ENCODE measurements around the gene MAP4K2. TPM values are rescaled to one million over a fixed set of nuclear protein-coding genes. Genes with fewer than 3 reads are reported as not detected.
A peak's percentile ranks its signal among the peaks of the same experiment; 100 is the strongest.

Gene MAP4K2
- total RNA-seq, 4 donors from 2014 or later = 10.2 to 49.1 (median 24.4) TPM

DNA sequence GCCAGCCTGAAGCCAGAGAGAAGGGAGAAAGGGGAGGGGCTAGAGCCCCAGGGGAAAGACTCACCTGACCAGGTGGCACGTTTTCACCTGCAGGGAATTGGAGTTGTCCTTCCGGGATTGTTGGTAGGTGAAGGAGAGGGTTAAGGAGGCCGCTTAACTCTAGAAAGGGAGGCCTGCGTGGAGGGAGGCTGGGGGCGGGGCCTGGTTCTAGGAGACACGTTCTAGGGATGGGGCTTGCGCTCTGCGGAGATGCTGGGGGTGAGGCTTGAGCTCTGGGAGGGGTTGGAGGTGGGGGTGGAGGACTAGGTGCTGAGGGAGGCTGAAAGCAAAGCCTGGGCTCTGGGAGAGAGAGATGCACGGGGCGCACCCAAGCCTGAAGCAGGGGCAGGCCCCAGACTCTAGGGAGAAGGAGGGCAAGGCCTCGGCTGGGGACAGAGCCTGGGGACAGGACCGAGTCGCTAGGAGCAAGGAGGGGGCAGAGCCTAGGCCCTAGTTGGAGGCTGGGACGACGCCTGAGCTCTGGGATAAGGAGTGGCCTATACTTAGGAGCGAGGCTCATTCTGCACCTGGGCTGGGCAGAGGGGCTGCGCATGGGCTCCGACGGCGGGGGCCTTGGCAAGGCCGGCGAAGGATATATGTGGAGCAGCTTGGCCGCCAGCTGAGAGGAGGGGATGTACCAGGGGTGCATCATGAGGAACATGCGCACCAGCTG lies 61.5 kb downstream of the MAP4K2 start:
- intact Hi-C loops (cut with DNase I; ENCODE audit: low total_unique reads) = no loop called here
- peak overlapping the region in 1 of 2 donors; percentile 87 for H3K27ac ChIP-seq
- H3K4me3 ChIP-seq = no peak overlapping the region
- H3K9me3 ChIP-seq = no peaks in the 10 kb centered on the region
- no peak for DNase-seq
- TF ChIP-seq, protein P1, sequence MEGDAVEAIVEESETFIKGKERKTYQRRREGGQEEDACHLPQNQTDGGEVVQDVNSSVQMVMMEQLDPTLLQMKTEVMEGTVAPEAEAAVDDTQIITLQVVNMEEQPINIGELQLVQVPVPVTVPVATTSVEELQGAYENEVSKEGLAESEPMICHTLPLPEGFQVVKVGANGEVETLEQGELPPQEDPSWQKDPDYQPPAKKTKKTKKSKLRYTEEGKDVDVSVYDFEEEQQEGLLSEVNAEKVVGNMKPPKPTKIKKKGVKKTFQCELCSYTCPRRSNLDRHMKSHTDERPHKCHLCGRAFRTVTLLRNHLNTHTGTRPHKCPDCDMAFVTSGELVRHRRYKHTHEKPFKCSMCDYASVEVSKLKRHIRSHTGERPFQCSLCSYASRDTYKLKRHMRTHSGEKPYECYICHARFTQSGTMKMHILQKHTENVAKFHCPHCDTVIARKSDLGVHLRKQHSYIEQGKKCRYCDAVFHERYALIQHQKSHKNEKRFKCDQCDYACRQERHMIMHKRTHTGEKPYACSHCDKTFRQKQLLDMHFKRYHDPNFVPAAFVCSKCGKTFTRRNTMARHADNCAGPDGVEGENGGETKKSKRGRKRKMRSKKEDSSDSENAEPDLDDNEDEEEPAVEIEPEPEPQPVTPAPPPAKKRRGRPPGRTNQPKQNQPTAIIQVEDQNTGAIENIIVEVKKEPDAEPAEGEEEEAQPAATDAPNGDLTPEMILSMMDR (IDR thresholded peaks at IDR 0.05) = no peak
- TF ChIP-seq POLR2A (IDR thresholded peaks at IDR 0.05) = no peak
- no peaks in the 10 kb centered on the region for H3K27me3 ChIP-seq
- no peaks in the 10 kb centered on the region for H3K36me3 ChIP-seq
- peaks cover 0 to 7% of the 10 kb centered on the region in 2 donors for H3K4me1 ChIP-seq

DNA sequence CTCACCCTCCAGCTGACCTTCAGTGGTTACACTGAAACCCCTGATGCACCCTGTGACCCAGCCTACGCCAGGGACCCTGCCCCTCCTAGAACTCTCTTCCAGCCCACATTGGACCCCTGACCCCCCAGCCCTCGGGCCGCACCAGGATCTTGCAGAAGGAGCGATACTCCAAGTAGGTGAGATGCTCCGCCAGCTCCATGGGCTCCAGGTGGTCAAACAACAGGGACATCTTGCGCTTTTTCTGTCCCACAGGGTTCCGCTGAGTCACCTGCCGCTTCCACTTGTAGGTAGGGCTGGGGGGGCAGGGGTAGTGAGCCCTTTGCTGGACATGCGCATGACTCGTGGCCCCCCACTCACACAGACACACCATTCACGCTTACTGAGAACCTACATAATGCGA lies 63.1 kb downstream of the MAP4K2 start:
- TF ChIP-seq, protein P1 (IDR thresholded peaks at IDR 0.05) = no peak
- TF ChIP-seq POLR2A (IDR thresholded peaks at IDR 0.05) = no peak
- intact Hi-C loops (cut with DNase I; ENCODE audit: low total_unique reads) = no loop called here
- no peak for DNase-seq
- Histone ChIP-seq H3K27me3 (no peaks in the 10 kb centered on the region), H3K36me3 (no peaks in the 10 kb centered on the region), H3K4me1 (peaks cover 0 to 7% of the 10 kb centered on the region in 2 donors), H3K9me3 (no peaks in the 10 kb centered on the region), H3K27ac (no peak overlapping the region), H3K4me3 (no peak overlapping the region)

DNA sequence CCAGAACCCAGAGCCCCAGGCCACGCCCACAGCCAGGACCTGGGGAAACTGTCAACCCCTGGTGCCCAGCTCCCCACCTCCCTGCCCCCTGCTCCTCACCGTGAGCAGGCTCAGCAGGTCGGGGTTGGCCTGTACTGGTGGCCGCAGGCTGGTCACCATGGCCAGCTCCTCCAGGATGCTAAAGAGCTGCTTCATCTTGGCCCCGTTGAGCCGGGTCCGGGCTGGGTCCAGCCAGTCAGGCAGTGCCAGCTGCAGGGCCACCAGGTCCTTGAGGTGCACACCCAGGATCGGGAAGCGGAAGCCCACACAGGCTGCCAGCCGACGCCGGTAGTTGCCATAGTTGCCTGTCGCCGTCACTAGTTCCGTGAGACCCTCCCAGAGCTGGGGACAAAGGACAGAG lies 66.4 kb downstream of the MAP4K2 start:
- H3K4me3 ChIP-seq = no peak overlapping the region
- H3K27me3 ChIP-seq = no peaks in the 10 kb centered on the region
- no peak for TF ChIP-seq POLR2A (IDR thresholded peaks at IDR 0.05)
- TF ChIP-seq, protein P1 (IDR thresholded peaks at IDR 0.05) = no peak
- H3K9me3 ChIP-seq = no peaks in the 10 kb centered on the region
- H3K36me3 ChIP-seq = no peaks in the 10 kb centered on the region
- no peak overlapping the region for H3K27ac ChIP-seq
- DNase-seq = no peak
- H3K4me1 ChIP-seq = no peaks in the 10 kb centered on the region
- intact Hi-C loops (cut with DNase I; ENCODE audit: low total_unique reads) = no loop called here

DNA sequence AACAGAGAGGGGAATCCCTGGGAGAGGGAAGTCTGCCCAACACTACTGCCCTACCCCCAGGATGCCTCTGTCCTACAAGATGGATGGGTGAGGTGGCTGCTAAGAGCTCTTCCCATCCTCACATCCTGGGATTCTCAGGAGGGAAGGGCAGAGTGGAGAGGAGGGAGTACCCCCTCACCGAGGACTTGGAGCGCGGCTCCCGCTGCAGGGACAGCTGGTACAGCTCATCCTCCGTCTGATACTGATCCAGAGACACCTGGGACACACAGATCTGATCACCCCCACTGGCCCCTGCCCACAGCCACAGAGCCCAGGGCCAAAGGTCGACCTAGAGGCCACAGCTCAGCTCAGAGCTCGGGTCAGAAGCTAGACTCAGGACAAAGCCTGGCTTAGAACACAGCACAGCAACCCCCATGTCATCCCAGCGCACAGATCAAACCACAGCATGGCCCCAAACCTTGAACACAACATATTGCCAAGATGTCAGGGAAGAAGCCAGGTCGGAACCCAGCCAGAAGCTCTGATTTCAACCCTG lies 67.2 kb downstream of the MAP4K2 start:
- Histone ChIP-seq H3K27ac (no peak overlapping the region), H3K4me1 (no peaks in the 10 kb centered on the region), H3K9me3 (no peaks in the 10 kb centered on the region), H3K4me3 (no peak overlapping the region), H3K27me3 (no peaks in the 10 kb centered on the region), H3K36me3 (no peaks in the 10 kb centered on the region)
- DNase-seq = no peak
- intact Hi-C loops (cut with DNase I; ENCODE audit: low total_unique reads) = no loop called here
- TF ChIP-seq POLR2A (IDR thresholded peaks at IDR 0.05) = no peak
- TF ChIP-seq, protein P1 (IDR thresholded peaks at IDR 0.05) = no peak

Other genes with a start within 250 kb of the MAP4K2 start
- under 1 TPM in 2 of 4 donors, not detected in 2; 0.35 to 0.76 TPM for gene SLC22A11, start 247.3 kb downstream of the MAP4K2 start, total RNA-seq
- not detected for gene SLC22A12, start 212.0 kb downstream of the MAP4K2 start, total RNA-seq
- 10 to 100 TPM in 2 of 4 donors, 1 to 10 TPM in 1, under 1 TPM in 1; 0.88 to 48.4 (median 12.6) TPM for gene NRXN2, start 80.0 kb downstream of the MAP4K2 start, total RNA-seq
- gene RASGRP2, start 59.1 kb downstream of the MAP4K2 start, total RNA-seq = 10 to 100 TPM in 3 of 4 donors, 1 to 10 TPM in 1; 3.2 to 72.8 (median 23.3) TPM
- 10 to 100 TPM in 2 of 4 donors, 1 to 10 TPM in 2; 2.9 to 42.8 (median 11.4) TPM for gene PYGM, start 43.2 kb downstream of the MAP4K2 start, total RNA-seq
- 100 to 1,000 TPM in 3 of 4 donors, 10 to 100 TPM in 1; 62.0 to 374 (median 219) TPM for gene SF1, start 24.7 kb downstream of the MAP4K2 start, total RNA-seq
- 10 to 100 TPM in 2 of 4 donors, 1 to 10 TPM in 2; 3.8 to 26.2 (median 14.9) TPM for gene MEN1, start 7.3 kb upstream of the MAP4K2 start, total RNA-seq
- gene CDC42BPG, start 41.4 kb upstream of the MAP4K2 start, total RNA-seq = 1 to 10 TPM in 1 of 4 donors, under 1 TPM in 3; under 0.01 to 2.7 (median 0.30) TPM
- 10 to 100 TPM in 3 of 4 donors, 1 to 10 TPM in 1; 3.5 to 78.7 (median 36.9) TPM for gene EHD1, start 75.4 kb upstream of the MAP4K2 start, total RNA-seq
- gene ATG2A, start 114.0 kb upstream of the MAP4K2 start, total RNA-seq = 10 to 100 TPM in 3 of 4 donors, 1 to 10 TPM in 1; 6.8 to 39.6 (median 18.4) TPM
- gene PPP2R5B, start 121.5 kb upstream of the MAP4K2 start, total RNA-seq = 10 to 100 TPM in 2 of 4 donors, 1 to 10 TPM in 2; 6.7 to 23.4 (median 13.0) TPM
- gene GPHA2, start 132.7 kb upstream of the MAP4K2 start, total RNA-seq = not detected
- gene MAJIN, start 168.9 kb upstream of the MAP4K2 start, total RNA-seq = under 1 TPM in 1 of 4 donors, not detected in 3; under 0.01 TPM
- gene BATF2, start 193.8 kb upstream of the MAP4K2 start, total RNA-seq = 1 to 10 TPM in 1 of 4 donors, under 1 TPM in 1, not detected in 2; 0.90 to 3.7 TPM
- gene ARL2, start 210.9 kb upstream of the MAP4K2 start, total RNA-seq = 100 to 1,000 TPM in 2 of 4 donors, 10 to 100 TPM in 2; 63.5 to 120 (median 93.8) TPM
- 10 to 100 TPM; 13.1 to 27.6 (median 20.6) TPM for gene SNX15, start 224.2 kb upstream of the MAP4K2 start, total RNA-seq
- 10 to 100 TPM in 1 of 4 donors, 1 to 10 TPM in 3; 1.5 to 22.3 (median 7.9) TPM for gene SAC3D1, start 238.0 kb upstream of the MAP4K2 start, total RNA-seq

Data from uterus (tissue), 4 donors.